H1 (cell line): ENCODE measurements around the gene UCN. TPM values are rescaled to one million over a fixed set of nuclear protein-coding genes. Genes with fewer than 3 reads are reported as not detected.
A peak's percentile ranks its signal among the peaks of the same experiment; 100 is the strongest.

Experiments used
- EZH2 ChIP-seq: fragments of 200-600 bp; sonication (generic); IDR thresholded peaks from 2 replicates; pipeline ENCODE4 v1.7.1; 2012; ENCODE audit warnings: low read depth, mild to moderate bottlenecking, moderate library complexity, low read length, inconsistent platforms; ENCODE audit not compliant: severe bottlenecking
- GTF2F1 ChIP-seq: IDR thresholded peaks from 2 replicates; pipeline ENCODE4 v1.6.1; 2012; ENCODE audit warnings: low read depth, low read length, improper control_type of control experiment, borderline replicate concordance
- HDAC2 ChIP-seq, 2 experiments: fragments of 300-600 bp in 1 of 2; sonication (generic) in 1 of 2; IDR thresholded peaks; 2 replicates each; pipeline ENCODE4 v1.6.1; 2011 to 2012; ENCODE audit warnings: low read depth in 2 of 2, low read length in 2 of 2, mild to moderate bottlenecking in 2 of 2, moderate library complexity in 2 of 2, borderline replicate concordance in 1 of 2, inconsistent platforms in 1 of 2
- HDAC6 ChIP-seq: IDR thresholded peaks from one replicate; pipeline ENCODE4 v1.7.1; 2012; ENCODE audit warnings: low read depth, mild to moderate bottlenecking, inconsistent platforms, low read length, moderate library complexity
- KDM1A ChIP-seq: fragments of 200-600, 300-600 bp; sonication (generic); IDR thresholded peaks from 2 replicates; pipeline ENCODE4 v1.7.1; 2016; ENCODE audit warnings: mild to moderate bottlenecking, low read length, borderline replicate concordance
- NRF1 ChIP-seq: IDR thresholded peaks from 2 replicates; pipeline ENCODE4 v1.6.1; 2011; ENCODE audit warnings: mild to moderate bottlenecking, low read depth, low read length, improper control_type of control experiment
- POLR2A ChIP-seq, 2 experiments: IDR thresholded peaks; 1 replicate in 1 of 2; 2 replicates in 1 of 2; pipeline ENCODE4 v1.6.1; 2011; ENCODE audit warnings: low read depth in 2 of 2, low read length in 2 of 2, mild to moderate bottlenecking in 2 of 2; ENCODE audit errors: control extremely low read depth in 1 of 2
- POLR2AphosphoS5 ChIP-seq: IDR thresholded peaks from 2 replicates; pipeline ENCODE4 v1.6.1; 2011; ENCODE audit warnings: low read depth, low read length
- SAP30 ChIP-seq: fragments of 300-600 bp; sonication (generic); IDR thresholded peaks from 2 replicates; pipeline ENCODE4 v1.7.1; 2012; ENCODE audit warnings: low read length, moderate library complexity, mild to moderate bottlenecking, inconsistent platforms; ENCODE audit not compliant: insufficient read depth, insufficient replicate concordance
- polyA plus RNA-seq, 7 experiments: library from polyadenylated mRNA; depleted of rRNA in 3 of 7; stranded (reverse) in 5 of 7; unstranded in 2 of 7; fragments of >200 nt in 5 of 7; fragments of 200-250 nt in 2 of 7; gene quantifications; 1 replicate in 5 of 7; 2 replicates in 1 of 7; 4 replicates in 1 of 7; pipeline versions ENCODE4 v1.2.1 to v1.2.3, GENCODE V29; 2011 to 2013; ENCODE audit warnings: missing spikeins in 2 of 7, mixed read lengths in 2 of 7
- total RNA-seq: library from RNA; stranded (reverse); fragmentation: NEBNext Ultra II Directional; extraction: Animal tissue kit (Norgen Biotek cat#: 25700); gene quantifications from 2 replicates; pipeline ENCODE4 v1.2.1, GENCODE V29; 2021
- TF ChIP-seq, protein P1 (sequence below): IDR thresholded peaks from 2 replicates; pipeline ENCODE4 v1.6.1; 2011; ENCODE audit warnings: low read depth, mild to moderate bottlenecking, low read length; ENCODE audit not compliant: insufficient read depth

UCN gene
- total and polyA plus RNA-seq, 2 of the 8 experiments (the other 6 are each of a cell fraction or from before 2014, with no cell fraction given): 0.35 TPM; not detected in 1

- TF ChIP-seq, protein P1, sequence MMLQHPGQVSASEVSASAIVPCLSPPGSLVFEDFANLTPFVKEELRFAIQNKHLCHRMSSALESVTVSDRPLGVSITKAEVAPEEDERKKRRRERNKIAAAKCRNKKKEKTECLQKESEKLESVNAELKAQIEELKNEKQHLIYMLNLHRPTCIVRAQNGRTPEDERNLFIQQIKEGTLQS: peak; percentile 70; the same call in 1 of the 2 replicates
- TF ChIP-seq EZH2 (no peak), POLR2AphosphoS5 (peak; percentile 87), NRF1 (no peak), HDAC2 (IDR thresholded peaks at IDR 0.05; ENCODE audit: borderline replicate concordance in 1 of 2, low read depth in 2 of 2, low read length in 2 of 2) (peak in 1 of 2 experiments; percentile 43; a peak in 2 of 4 replicates), SAP30 (peak; percentile 53), HDAC6 (no peak), GTF2F1 (peak; percentile 25; the same call in 1 of the 2 replicates), POLR2A (IDR thresholded peaks at IDR 0.05; ENCODE audit: control extremely low read depth in 1 of 2, low read depth in 2 of 2, low read length in 2 of 2) (peak; percentile 59 to 91), KDM1A (no peak)
Observed at GRCh38 chr2:27356382-27357181, 48.3 kb upstream of the UCN start, which contains the start of gene GTF3C2 (continued).
